Measurements from ENCODE around the gene FAM180A. TPM values are rescaled to one million over a fixed set of nuclear protein-coding genes. Genes with fewer than 3 reads are reported as not detected.

The FAM180A gene
- total RNA-seq, 1 donor from 2014 or later, result not detected

GRCh38 chr7:135792363-135792668 is 43.7 kb upstream of the FAM180A start:
- no peak for TF ChIP-seq CTCF (IDR thresholded peaks at IDR 0.05; ENCODE audit: unreplicated experiment)
- DNase-seq (ENCODE audit: low spot score), result no peak
- Mint-ChIP-seq H3K4me1 (ENCODE audit: unreplicated experiment) (no peaks in the 10 kb centered on the region), H3K4me3 (ENCODE audit: unreplicated experiment) (no peak overlapping the region), H3K27ac (ENCODE audit: unreplicated experiment) (no peak overlapping the region), H3K9me3 (ENCODE audit: unreplicated experiment) (no peaks in the 10 kb centered on the region), H3K36me3 (ENCODE audit: low read depth, unreplicated experiment) (peaks cover 6% of the 10 kb centered on the region), H3K27me3 (ENCODE audit: unreplicated experiment) (no peaks in the 10 kb centered on the region)

DNA sequence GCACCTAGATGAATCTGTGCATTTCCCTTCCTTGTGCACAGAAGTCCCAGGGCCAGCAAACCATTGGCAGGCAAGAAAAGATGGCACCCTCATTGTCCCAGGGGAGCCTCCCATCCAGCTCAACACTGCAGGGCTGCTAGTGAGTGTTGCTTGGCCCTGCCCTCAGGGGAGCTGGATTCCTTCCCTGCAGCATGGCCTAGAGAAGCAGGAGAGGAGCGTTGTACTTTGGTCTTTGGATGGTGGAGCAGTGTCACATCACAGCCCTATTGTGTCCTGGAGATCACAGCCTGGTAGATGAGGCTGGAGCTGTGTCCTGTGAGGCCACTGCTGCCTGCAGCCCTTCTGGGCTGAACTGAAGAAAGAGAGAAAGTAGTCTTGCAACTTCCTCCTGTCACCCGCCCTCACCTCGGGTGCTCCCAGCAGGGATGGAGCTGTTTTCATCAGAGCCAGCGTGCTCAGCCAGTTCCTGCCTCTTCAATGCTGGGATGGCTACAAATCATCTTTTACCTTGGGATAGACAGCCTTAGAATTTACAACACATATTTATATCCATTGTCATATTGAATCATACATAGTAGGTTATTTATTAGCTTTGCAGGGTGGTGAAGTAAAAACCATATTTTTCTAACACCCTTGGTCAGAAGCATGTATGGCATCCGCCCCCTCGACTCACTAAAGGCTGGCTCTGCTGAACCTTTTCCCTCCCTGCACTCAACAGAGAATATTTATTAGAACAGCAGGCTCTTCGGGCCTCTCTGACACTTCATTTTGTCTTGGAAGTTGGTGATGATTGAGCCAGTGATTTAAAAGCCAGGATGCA is 43.1 kb upstream of the FAM180A start:
- no peak for TF ChIP-seq CTCF (IDR thresholded peaks at IDR 0.05; ENCODE audit: unreplicated experiment)
- H3K27ac Mint-ChIP-seq (ENCODE audit: unreplicated experiment), result no peak overlapping the region
- H3K4me3 Mint-ChIP-seq (ENCODE audit: unreplicated experiment), result no peak overlapping the region
- no peaks in the 10 kb centered on the region for H3K4me1 Mint-ChIP-seq (ENCODE audit: unreplicated experiment)
- no peak for DNase-seq (ENCODE audit: low spot score)
- H3K9me3 Mint-ChIP-seq (ENCODE audit: unreplicated experiment), result no peaks in the 10 kb centered on the region
- H3K36me3 Mint-ChIP-seq (ENCODE audit: low read depth, unreplicated experiment), result peaks cover 6% of the 10 kb centered on the region
- no peaks in the 10 kb centered on the region for H3K27me3 Mint-ChIP-seq (ENCODE audit: unreplicated experiment)

DNA sequence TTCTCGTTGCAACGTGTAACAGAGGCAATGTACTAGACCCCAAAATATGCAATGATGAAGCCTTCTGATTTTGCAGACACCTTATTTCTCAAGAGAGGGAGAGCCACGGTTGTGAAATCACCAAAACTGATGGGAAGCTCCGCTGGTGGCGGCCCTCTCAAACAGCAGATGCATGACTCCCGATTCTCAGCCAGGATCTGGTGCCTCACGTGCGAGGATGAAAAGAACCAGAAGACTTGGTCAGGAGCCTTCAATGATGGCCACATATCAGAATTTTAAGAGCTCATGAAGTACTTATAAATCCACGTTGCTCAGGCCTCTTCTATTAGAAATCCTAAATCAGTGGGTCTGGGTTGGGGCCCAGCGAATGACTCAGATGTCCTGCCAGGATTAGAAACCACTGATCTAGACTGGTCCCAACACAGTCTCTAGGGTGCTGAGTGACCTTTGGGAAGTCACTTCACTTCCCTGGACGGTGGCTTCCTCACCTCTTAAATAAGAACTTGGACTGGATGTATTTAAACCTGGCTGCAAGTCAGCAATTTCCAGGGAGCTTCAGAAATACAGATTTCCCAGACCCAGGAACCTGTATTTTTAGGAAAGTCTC is 41.9 kb upstream of the FAM180A start:
- no peaks in the 10 kb centered on the region for H3K27me3 Mint-ChIP-seq (ENCODE audit: unreplicated experiment)
- DNase-seq (ENCODE audit: low spot score), result no peak
- no peaks in the 10 kb centered on the region for H3K4me1 Mint-ChIP-seq (ENCODE audit: unreplicated experiment)
- H3K4me3 Mint-ChIP-seq (ENCODE audit: unreplicated experiment), result no peak overlapping the region
- H3K9me3 Mint-ChIP-seq (ENCODE audit: unreplicated experiment), result no peaks in the 10 kb centered on the region
- no peak for TF ChIP-seq CTCF (IDR thresholded peaks at IDR 0.05; ENCODE audit: unreplicated experiment)
- peaks cover 4% of the 10 kb centered on the region for H3K36me3 Mint-ChIP-seq (ENCODE audit: low read depth, unreplicated experiment)
- H3K27ac Mint-ChIP-seq (ENCODE audit: unreplicated experiment), result no peak overlapping the region

- no peak for DNase-seq (ENCODE audit: low spot score)
- Mint-ChIP-seq H3K4me3 (ENCODE audit: unreplicated experiment) (no peak overlapping the region), H3K27ac (ENCODE audit: unreplicated experiment) (no peak overlapping the region), H3K27me3 (ENCODE audit: unreplicated experiment) (no peaks in the 10 kb centered on the region), H3K36me3 (ENCODE audit: low read depth, unreplicated experiment) (no peaks in the 10 kb centered on the region), H3K9me3 (ENCODE audit: unreplicated experiment) (no peaks in the 10 kb centered on the region), H3K4me1 (ENCODE audit: unreplicated experiment) (no peaks in the 10 kb centered on the region)
- no peak for TF ChIP-seq CTCF (IDR thresholded peaks at IDR 0.05; ENCODE audit: unreplicated experiment)
Measured at GRCh38 chr7:135789956-135790355, 41.3 kb upstream of the FAM180A start.

- no peak for DNase-seq (ENCODE audit: low spot score)
- Mint-ChIP-seq H3K36me3 (ENCODE audit: low read depth, unreplicated experiment) (no peaks in the 10 kb centered on the region), H3K4me1 (ENCODE audit: unreplicated experiment) (no peaks in the 10 kb centered on the region), H3K27me3 (ENCODE audit: unreplicated experiment) (peaks cover 1% of the 10 kb centered on the region), H3K4me3 (ENCODE audit: unreplicated experiment) (no peak overlapping the region), H3K9me3 (ENCODE audit: unreplicated experiment) (no peaks in the 10 kb centered on the region), H3K27ac (ENCODE audit: unreplicated experiment) (no peak overlapping the region)
- TF ChIP-seq CTCF (IDR thresholded peaks at IDR 0.05; ENCODE audit: unreplicated experiment), result no peak
Measured at GRCh38 chr7:135789431-135789830, 40.8 kb upstream of the FAM180A start.

Data from endothelial cell (in vitro differentiated cells).